UCSD-AML1 (cell line): ENCODE results near the gene SS18.

Experiments used
- DNase-seq: peaks from one replicate; lab custom pipeline; 2025; ENCODE audit not compliant: unreplicated experiment; lab: John Stamatoyannopoulos, UW

Gene SS18

DNA sequence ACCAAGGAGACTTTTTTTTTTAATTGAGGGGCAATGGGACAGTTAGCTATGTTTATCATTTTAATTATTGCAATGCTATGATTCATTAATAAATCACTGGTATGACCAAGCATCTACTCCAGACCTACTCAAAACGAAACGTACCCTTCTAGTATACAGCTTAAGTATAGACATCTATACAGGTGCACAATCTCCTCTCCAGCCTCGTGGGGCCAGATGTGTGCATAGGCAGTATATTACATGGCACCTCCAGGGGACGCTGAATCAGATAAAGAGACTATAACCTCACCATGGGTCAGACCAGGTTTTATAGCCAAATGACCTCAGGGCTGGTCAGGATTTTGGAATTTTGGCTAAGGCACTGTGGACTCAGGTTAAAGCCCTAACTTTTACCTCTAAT lies 86.6 kb downstream of the SS18 start:
- DNase-seq = no peak

DNA sequence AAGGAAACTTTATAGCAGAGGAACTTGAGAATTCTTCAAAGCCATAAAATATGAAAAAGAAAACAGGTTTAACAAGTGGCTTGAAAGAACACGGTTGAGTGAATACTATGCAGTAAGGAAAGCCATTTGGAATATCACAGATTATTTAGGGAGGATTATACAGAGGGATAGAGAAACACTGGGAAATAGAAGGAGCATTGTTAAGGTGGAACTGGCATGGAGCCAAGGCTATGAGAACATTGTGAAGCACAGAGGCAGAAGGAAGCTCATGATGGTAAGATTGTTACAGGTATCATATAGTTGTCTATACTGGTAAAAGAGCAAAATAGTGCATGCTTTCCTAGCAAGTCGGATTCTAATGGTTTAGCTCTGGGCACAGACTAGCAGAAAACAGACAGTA lies 87.1 kb downstream of the SS18 start:
- DNase-seq = no peak

DNA sequence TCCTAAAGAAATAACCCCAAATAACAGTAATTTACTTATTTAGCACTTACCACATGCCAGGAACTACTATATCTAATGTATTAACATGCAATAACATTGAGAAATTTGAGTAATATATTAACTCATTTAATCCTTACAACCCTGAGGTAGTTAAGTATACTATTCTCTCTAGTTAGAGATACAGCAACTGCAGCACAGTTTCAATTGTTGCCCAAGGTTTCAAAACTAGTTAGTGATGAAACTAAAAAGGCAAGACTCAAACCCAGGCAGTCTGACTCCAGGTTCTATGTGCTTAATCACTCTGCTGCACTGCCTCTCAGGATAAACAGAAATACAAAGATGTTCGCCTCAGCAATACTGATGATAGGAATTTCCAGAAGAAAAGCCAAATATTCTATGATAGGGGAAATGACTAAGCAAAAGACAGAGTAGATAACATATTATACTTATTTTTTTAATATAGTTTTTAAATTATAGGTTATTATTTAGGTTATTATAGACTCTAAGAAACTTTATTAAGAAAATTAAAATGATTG lies 88.0 kb downstream of the SS18 start:
- no peak for DNase-seq

DNA sequence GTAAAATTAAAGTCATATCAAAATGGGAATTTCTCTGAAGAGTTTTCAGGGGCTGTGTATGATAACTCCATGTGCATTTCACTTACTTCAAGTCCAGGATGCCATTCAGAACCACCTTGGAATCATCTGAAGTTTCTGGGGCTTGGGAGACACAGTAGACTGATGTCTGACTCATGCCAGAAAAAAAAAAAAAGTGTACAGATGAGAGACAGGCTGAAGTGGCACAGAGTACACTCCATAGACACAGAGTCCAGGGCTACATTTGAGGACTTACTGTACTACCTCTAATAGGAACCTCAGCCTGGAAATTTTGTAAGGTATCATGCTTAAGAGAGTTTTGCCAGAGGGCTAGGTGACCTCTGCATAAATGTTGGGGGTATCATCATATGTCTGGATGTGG lies 92.0 kb downstream of the SS18 start:
- DNase-seq = no peak

DNA sequence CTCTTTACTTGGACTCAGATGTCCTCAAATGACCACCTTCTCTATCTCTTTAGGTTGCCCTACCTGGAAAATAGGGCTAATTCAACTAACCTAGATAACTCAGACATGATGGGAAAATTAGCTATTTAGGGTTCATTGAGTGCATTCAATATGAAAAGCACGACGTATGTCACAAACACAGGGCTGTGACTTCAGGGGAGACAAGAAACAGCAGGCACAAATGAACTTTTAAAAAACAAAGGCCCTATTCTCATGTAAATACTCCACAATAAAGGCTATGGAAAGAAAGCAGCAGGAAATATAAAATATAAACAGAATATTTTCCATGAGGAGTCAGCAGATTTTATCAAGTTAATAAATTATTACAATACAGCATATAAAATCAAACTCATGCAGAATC lies 97.8 kb downstream of the SS18 start:
- no peak for DNase-seq

DNA sequence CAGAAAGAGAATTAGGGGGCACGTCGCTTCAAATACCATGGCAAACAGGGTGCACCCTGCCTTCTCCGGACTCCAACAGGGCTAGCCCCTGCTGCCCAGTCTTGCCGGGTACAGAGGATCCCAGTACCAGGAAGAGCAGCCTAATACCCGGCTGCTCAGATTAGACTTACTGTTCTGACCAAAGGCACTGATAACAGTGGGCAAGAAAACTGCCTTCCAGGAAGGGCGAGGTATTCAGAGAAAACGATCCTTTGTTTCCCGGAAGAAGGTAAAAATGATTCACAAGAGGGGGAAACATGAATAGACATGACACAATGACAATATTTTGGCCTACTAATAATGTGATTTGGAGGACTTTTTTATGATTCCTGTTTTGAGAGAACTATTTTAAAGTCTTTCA lies 99.9 kb downstream of the SS18 start:
- DNase-seq = no peak

DNA sequence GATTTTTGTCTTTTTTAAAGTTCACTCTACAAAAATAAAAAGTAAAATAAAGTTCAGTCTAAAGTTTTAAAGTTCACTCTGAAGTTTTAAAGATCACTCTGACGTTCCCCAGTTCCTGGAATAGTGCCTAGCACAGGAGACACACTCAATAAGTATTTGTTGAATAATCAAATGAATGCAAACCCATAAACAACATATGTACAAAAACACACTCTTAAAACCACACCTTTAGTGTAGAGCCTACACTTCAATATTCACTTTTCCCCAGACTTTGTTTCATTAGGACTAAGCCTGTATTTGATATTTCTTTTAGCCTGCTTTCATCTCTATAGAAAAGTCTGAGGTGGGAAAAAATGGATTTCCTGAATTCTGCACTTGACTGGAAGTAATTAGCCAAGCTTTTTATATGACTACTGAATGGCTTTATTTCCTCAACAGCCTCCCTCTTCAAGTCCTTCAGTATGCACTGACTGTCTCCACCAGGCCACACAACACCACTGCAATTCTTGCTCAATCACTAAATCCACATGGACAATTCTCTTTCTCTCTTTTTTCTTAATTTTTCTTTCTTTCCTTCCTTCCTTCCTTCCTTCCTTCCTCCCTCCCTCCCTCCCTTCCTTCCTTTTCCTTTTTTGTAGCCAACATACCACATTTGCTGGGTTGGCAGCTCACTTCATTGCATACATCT lies 104.6 kb downstream of the SS18 start:
- DNase-seq = no peak

DNA sequence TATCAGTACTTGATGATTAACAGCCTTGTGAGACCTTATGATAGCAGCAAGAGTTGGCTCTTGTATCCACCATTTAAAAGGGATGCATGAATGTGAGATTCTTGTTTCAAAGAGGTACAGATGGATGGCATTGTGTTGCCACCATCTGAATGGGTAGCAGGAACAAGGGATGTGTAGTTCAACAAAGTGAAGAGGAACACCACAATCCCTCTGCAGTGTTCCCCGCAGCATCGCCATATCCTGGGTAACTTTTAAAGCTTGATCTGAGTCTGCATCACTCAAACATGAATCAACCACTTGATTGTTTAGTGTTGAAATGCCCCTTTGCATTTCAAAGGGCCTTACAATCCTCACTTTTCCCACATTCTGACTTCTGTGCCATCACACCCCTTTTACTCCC lies 106.7 kb downstream of the SS18 start:
- DNase-seq = no peak

DNA sequence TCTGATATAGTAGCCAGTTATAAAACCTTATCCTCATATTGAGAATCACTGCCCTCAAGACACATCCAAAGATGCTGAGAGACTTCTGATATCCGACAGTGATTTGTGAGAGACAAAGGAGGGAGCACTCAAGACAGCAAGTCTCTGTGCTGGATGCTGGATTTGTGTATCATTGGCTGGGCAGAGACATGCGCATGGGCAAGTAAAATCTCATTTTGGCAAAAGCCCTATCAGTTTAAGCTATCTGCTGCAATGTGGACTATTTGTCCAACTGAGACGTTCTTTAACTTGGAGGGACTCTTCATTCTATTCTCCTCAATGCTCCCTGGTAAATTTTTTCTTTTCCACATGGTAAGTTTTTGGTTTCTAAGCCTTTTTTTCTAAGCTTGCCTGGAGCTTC lies 107.5 kb downstream of the SS18 start:
- no peak for DNase-seq

DNA sequence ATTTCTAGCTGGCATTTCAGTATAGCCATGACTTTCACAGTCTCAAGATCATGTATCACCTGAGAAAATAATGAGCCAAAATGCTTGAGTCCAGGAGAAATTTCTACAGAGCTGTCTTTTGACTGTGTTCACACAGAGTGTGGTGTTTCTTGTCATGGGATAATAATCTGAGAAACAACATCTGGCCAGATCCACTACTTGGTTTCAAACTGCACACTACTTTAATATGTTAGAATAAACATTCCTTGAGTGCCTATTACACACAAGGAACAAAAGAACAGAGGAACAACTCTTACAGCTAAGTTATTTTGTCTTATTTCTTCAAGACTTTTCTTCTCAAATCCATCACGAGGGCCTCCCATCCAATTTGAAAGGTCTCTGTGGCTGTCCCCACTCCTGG lies 108.3 kb downstream of the SS18 start:
- DNase-seq = no peak

DNA sequence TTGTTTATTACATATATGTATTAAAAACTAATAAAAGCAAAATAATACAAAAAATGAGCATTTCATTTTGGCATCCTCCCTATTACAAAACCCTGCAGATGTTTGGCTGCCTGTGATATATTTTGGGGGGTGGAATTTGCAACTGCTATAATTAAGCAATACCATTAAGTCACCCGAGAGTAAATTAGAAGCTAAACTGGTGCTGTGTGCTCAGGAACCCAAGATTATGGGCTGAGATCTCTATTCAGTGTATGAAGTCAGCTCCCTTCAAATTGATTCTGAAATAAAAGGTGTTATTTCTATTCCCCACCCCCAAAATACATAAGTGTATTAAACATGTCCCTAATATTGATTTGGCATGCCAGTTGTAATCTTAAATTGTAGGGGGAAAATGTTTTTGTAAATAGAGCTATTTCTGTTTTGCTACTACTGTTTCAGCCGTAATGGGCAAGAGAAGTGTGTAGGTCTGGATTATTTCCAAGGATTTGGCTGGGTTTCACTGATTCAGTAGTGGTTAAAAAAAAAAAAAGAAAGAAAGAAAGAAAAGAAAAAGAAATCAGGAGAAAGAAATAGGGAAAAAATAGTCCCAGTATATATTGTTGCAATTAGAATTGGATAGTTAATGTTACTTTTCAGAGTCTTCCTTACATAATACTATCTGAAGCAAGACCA lies 110.9 kb downstream of the SS18 start:
- no peak for DNase-seq

DNA sequence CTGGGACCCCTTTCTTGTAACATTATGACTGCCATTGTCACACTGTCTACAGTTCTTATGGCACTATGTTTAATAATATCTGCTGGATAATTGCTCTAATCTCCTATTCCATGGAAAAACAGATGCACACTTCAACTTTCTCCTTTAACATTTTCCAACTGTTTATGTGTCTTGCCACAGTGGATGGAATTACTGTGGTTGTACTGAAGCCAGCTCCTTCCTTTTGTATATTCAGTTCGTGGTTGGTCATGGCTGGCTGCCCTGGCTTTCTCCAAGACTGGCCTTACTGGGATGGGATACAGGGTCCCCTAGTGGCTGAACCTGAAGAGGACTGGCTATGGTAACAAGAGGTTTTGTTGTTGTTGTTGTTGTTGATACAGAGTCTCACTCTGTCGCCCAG lies 113.9 kb downstream of the SS18 start:
- no peak for DNase-seq

DNA sequence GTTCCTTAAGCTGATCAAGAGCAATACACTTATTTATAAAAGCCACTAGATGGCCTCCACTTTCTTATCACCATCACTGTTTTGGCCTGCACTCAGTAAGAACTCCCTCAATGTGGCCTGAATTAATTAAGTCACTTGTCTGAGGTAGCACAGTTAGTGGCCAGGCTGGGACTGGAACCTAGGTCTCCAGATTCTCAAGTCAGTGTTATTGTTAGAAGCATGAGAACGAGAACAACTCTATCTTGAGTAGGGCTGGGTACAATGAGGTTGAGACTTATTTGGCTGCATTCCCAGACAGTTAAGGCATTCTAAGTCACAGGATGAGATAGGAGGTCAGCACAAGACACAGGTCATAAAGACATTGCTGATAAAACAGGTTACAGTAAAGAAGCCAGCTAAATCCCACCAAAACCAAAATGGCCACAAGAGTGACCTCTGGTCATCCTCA lies 115.8 kb downstream of the SS18 start:
- DNase-seq = no peak
